ENCODE measurements around the gene DGCR8.

DGCR8 gene

DNA sequence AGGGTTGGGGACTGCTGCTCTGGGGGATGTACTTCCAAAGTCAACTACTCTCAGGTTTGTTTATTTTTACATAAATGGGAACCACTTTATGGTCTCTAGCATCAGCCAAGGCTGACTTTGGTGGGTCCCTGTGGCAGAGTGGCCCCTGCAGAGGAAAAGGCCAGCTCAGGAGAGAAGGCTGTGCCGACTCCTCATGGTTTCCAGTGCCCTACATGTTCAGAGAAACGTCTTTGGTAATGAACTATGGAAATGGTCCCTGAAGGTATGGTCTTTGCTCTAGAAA lies 48.5 kb downstream of the DGCR8 start:
- no peak for DNase-seq

GRCh38 chr22:20128902-20129746 lies 49.1 kb downstream of the DGCR8 start:
- DNase-seq: peak; percentile 50 to 52

DNA sequence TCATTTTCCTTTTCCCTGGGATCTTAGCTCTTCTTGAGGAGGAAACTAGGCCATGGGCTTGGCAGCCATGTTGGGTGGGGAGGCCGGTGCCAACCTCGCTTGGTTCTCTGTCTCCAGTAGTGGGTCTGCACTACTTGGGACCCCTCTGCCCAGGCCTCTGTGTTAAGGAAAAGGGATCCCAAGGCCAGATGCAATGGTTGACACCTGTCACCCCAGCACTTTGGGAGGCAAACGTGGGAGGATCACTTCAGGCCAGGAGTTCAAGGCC lies 49.6 kb downstream of the DGCR8 start:
- no peak for DNase-seq

GRCh38 chr22:20130319-20130718 lies 50.3 kb downstream of the DGCR8 start:
- no peak for DNase-seq

- DNase-seq: peak; percentile 82 to 84
These were observed 50.9 kb downstream of the DGCR8 start for GRCh38 chr22:20130731-20131596.

- peak; percentile 40 to 52 for DNase-seq
These were observed 51.5 kb downstream of the DGCR8 start, which contains the start of gene ZDHHC8 for GRCh38 chr22:20131597-20131858. ZDHHC8 (plus strand) TSS chr22:20131804; CDS start chr22:20131948, 144 bp downstream.

DNA sequence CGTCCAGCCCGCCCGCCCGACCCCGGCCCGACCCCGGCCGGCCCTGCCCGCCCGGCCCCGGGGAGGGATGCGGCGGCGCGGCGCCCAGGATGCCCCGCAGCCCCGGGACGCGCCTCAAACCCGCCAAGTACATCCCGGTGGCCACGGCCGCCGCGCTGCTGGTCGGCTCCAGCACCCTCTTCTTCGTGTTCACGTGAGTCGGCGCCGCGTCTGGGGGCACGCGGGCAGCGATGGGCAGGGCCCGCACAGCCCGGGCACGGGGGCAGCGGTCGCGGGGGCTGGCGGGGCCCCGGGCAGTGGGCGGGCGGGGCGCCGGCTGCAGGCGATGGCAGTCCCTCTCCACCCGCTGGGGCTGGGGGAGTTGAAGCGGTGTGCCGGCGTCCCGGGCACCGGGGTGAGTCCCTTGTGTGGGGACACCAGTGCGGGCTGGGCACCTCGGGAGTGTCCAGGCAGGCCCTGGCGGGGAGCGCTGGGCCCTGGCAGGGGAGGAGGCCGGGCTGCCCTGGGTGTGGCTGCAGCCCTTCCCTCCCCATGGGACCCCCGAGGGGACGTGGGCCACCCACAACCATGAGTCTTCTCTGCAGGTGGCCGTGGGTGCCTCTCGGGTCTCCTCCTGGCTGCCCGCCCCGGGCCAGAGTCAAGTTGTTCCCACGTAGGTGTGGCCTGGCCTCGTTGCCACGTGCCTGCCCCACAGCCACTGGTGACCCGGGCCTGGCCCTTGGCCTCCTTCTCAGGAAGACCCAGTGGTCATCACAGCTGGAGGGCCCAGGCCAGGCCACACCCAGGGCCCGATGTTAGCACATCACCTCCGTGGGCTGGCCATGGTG lies 52.0 kb downstream of the DGCR8 start:
- DNase-seq: no peak

DNA sequence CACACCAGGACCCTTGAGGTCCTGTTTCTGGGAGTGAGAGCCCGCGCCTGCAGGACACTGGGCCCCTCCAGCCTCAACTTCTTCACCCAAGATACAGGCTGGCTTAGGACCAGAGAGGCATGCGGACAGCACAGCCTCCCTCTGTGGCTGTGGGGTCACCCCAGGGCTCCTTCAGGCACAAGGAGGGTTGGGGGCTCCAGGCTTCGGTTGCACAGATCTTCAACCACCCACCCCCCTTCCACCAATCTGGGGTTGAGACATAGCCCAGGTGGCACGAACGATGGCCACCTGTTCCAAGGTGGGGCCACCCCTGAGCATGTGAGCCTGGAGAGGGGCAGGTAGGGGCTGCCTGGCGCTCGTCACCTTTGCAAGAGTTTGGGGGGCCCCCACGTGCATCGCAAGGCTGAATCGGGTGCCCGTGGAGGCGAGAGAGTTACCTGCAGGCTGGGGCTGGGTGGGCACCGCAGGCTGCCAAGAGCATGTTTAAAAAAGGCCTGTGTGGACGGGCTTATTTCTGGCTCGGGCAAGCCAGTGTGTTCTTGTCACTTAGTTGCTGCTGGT lies 52.7 kb downstream of the DGCR8 start:
- no peak for DNase-seq

DNA sequence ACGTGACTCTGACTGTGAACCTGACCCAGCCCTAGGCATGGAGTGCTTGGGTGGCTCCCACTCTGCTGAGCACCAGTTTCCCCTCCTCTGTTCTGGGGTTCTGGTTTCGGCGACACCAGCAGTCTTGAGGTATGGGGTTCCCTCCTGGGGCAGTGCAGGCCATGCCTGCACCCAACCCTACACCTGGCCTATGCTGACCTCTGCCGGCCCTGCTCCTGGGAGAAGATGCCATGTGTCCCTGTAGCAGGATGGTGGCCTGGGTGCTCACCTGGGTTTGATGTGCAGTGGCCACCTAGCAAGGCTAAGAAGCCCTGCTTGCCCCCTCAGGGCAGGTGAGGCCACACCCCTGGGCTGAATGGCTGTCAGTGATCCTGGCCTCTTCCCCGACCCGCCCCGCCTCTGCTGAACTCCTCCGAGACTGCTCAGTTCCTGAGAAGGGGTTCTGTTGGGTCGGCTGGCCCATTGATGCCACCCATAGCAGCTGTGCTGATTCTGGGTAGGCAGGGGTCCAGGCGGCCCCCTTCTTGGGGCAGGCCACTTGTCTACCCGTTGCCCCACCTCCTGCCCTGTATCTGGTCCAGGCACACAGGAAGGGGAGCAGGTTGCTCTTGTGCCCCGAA lies 54.0 kb downstream of the DGCR8 start:
- no peak for DNase-seq

- no peak for DNase-seq
These were observed 55.2 kb downstream of the DGCR8 start for GRCh38 chr22:20135265-20135664.

DNA sequence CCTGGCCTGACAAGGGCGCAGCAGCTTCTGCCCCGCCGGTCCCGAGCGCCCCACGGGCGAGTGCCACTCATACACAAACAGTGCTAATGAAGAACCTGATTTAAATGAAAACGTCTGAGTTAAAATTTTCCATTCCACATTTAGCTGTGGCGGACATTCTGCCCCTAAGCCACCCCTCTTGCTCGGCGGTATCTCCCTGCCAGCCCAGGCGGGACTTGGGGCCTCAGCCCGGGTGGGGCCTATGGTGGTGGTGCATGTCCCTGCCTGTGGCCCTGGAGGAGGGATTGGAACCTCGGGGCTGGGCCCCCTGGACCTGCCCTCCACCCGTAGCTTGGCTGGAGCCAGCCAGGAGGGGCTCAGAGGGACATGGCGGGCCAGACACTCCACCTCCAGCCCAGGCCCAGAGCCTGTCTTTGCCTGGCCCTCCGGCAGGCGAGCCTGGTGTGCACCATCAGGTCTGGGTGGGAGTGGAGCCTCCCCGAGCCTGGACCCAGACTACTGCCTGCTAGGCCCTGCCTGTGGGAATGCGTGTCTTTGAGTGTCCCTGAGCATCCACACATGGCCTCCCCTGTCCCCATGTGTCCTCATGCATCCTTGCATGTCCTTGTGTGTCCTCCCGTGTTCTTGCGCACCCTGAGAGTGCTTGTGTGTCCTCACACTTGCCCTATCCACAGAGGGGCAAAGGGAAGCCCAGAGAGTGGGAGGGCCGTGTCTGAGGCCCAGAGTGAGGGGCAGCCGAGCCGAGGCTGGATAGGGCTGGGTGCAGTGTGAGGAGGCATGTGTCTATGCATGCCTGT lies 56.0 kb downstream of the DGCR8 start:
- no peak for DNase-seq

GRCh38 chr22:20136603-20136873 lies 56.5 kb downstream of the DGCR8 start:
- no peak for DNase-seq

- DNase-seq: no peak
These were observed 57.1 kb downstream of the DGCR8 start for GRCh38 chr22:20137113-20137512.

DNA sequence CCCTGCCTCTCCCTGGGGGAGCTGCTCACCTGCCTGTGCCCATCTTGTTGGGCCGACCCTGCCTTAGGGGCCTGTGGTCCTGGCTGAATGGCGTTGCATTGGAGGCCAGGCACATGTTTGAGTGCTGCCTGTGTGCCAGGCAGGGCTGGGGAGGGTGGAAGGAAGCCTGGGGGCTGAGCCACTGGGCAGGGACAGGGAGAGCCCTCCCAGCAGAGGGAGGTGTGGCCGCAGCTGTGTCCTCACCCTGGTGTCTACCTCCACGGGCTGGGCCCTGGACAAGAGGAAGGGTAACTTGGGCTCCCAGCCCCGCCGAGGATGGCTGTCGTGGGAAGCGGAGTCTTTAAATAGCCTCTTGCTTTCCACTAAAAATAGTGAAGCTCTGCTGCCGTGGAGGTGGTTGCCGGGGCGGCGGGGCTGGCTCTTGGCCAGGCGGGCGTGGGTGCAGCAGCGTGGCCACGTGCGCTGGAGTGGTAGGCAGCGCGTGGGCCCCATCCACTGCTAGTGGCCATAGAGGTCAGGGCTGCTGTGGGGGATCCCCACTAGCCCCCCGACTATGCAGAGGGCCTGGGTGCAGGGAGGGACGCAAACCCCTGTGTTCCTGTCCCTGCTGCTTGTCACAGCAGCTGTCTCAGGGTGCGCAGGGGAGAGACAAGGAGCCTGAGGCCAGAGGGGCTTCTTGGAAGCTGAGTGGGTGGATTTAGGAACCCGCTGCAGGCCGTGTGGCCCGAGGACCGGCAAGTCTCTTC lies 57.8 kb downstream of the DGCR8 start:
- DNase-seq: no peak

GRCh38 chr22:20138417-20138738 lies 58.3 kb downstream of the DGCR8 start:
- no peak for DNase-seq

- DNase-seq: no peak
These were observed 58.8 kb downstream of the DGCR8 start for GRCh38 chr22:20138868-20139267.

- DNase-seq: no peak
These were observed 59.5 kb downstream of the DGCR8 start for GRCh38 chr22:20139391-20140106.

DNA sequence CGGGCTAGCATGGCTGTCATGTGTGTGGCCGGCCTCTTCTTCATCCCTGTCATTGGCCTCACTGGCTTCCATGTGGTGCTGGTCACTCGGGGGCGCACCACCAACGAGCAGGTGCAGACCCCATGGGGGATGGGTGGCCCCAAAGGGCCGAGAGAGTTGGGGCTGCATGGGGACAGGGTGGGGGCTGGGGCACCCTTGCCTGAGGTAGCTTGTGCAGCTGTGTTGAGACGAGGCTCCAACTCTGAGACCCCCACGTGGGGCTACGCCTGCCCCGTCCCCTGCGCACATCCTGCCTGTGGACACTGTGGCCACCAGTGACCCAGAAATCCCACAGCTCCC lies 60.0 kb downstream of the DGCR8 start:
- no peak for DNase-seq

DNA sequence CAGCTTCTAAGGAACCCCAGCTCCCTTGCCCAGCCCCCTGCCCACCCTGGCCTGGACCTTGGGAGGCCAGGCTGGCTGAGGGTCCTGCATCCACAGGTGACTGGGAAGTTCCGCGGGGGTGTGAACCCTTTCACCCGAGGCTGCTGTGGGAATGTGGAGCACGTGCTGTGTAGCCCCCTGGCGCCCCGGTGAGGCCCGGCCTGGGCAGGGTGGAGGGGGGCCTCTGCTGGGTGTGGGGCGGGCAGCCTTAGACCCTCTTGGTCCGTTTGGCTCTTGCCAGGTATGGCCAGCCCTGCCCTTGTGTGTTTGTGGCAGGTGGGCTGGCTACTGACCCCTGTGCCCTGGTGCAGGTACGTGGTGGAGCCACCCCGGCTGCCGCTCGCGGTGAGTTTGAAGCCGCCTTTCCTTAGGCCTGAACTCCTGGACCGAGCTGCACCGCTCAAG lies 60.5 kb downstream of the DGCR8 start:
- DNase-seq: no peak

- no peak for DNase-seq
These were observed 61.4 kb downstream of the DGCR8 start for GRCh38 chr22:20141186-20142077.

All from activated CD4-positive, alpha-beta T cell treated with anti-CD3 and anti-CD28 coated beads for 4 hours (primary cell).